GM12878 (cell line): ENCODE measurements around the gene HTT-AS. TPM values are rescaled to one million over a fixed set of nuclear protein-coding genes. Genes with fewer than 3 reads are reported as not detected.
A peak's percentile ranks its signal among the peaks of the same experiment; 100 is the strongest.

Source experiments
- HDGF ChIP-seq: fragments of 450-650 bp; IDR thresholded peaks from 2 replicates; pipeline ENCODE4 v1.6.1; 2016; ENCODE audit warnings: antibody characterized with exemption
- MEF2A ChIP-seq: IDR thresholded peaks from 2 replicates; pipeline ENCODE4 v1.6.1; 2011; ENCODE audit warnings: low read depth, mild to moderate bottlenecking, low read length, moderate library complexity; ENCODE audit not compliant: insufficient read depth
- MTA3 ChIP-seq: IDR thresholded peaks from 2 replicates; pipeline ENCODE4 v1.6.1; 2012; ENCODE audit warnings: low read length, inconsistent platforms, borderline replicate concordance
- NFYA ChIP-seq: IDR thresholded peaks from 2 replicates; pipeline ENCODE4 v1.6.1; 2011; ENCODE audit warnings: low read depth, mild to moderate bottlenecking, low read length, improper control_type of control experiment, borderline replicate concordance
- PAX5 ChIP-seq: IDR thresholded peaks from 2 replicates; pipeline ENCODE4 v1.6.1; 2011; ENCODE audit warnings: low read depth, low read length, borderline replicate concordance
- RCOR1 ChIP-seq: conservative IDR thresholded peaks from 2 replicates; pipeline ENCODE4 v1.6.1; 2012; ENCODE audit warnings: low read depth, low read length, improper control_type of control experiment
- SRF ChIP-seq, 2 experiments: IDR thresholded peaks; 2 replicates each; pipeline ENCODE4 v1.6.1; 2011; ENCODE audit warnings: low read depth in 2 of 2, low read length in 2 of 2, mild to moderate bottlenecking in 1 of 2, moderate library complexity in 1 of 2
- TARDBP ChIP-seq: IDR thresholded peaks from 2 replicates; pipeline ENCODE4 v1.6.1; 2016; ENCODE audit warnings: borderline replicate concordance
- TCF12 ChIP-seq: IDR thresholded peaks from 2 replicates; pipeline ENCODE4 v1.6.1; 2011; ENCODE audit warnings: low read depth, mild to moderate bottlenecking, low read length
- YY1 ChIP-seq: IDR thresholded peaks from 2 replicates; pipeline ENCODE4 v1.6.1; 2011; ENCODE audit warnings: low read depth, mild to moderate bottlenecking, low read length
- ZSCAN29 ChIP-seq: fragments of 450-650 bp; IDR thresholded peaks from 2 replicates; pipeline ENCODE4 v1.6.1; 2017; ENCODE audit warnings: mild to moderate bottlenecking, moderate library complexity
- polyA plus RNA-seq, 11 experiments: library from polyadenylated mRNA; depleted of rRNA in 4 of 11; unstranded in 6 of 11; stranded (reverse) in 5 of 11; fragments of >200 nt; fragmentation: Nextera tagmentation in 4 of 11; fragmentation: Illumina TruSeq in 1 of 11; extraction: Ambion mirVana in 4 of 11; extraction: Trizol in 1 of 11; gene quantifications; 1 replicate in 1 of 11; 2 replicates in 10 of 11; pipeline versions ENCODE4 v1.2.1 to v1.2.3, GENCODE V29; 2011 to 2016; ENCODE audit warnings: inconsistent platforms in 2 of 11, missing spikeins in 2 of 11, low read depth in 1 of 11
- total RNA-seq, 4 experiments: library from RNA; depleted of rRNA in 3 of 4; stranded (reverse); fragments of >200 nt in 3 of 4; fragmentation: Illumina TruSeq in 1 of 4; extraction: Trizol in 1 of 4; gene quantifications; 2 replicates each; pipeline versions ENCODE4 v1.2.1 to v1.2.3, GENCODE V29; 2013 to 2021
- TF ChIP-seq, protein P1 (sequence below): fragments of 450-650 bp; formaldehyde crosslinking; IDR thresholded peaks from 2 replicates; pipeline ENCODE4 v1.5.0; 2022; ENCODE audit warnings: mild to moderate bottlenecking, missing genetic modification characterization
- TF ChIP-seq, protein P2 (sequence below): IDR thresholded peaks from 2 replicates; pipeline ENCODE4 v1.6.1; 2012; ENCODE audit warnings: low read depth, low read length, improper control_type of control experiment
- TF ChIP-seq, protein P3 (sequence below): fragments of 450-650 bp; IDR thresholded peaks from 2 replicates; pipeline ENCODE4 v1.6.1; 2014; ENCODE audit warnings: mild to moderate bottlenecking
- TF ChIP-seq, protein P4 (sequence below): IDR thresholded peaks from 2 replicates; pipeline ENCODE4 v1.6.1; 2012; ENCODE audit warnings: improper control_type of control experiment, low read depth, low read length; ENCODE audit not compliant: insufficient replicate concordance
- TF ChIP-seq, protein P5 (sequence below): fragments of 450-650 bp; formaldehyde crosslinking; IDR thresholded peaks from 2 replicates; pipeline ENCODE4 v1.4.0; 2020; ENCODE audit warnings: mild to moderate bottlenecking, moderate library complexity

HTT-AS gene
- total and polyA plus RNA-seq, 10 of the 15 experiments (the other 5 are each of a cell fraction or from before 2014, with no cell fraction given) = not detected

DNA sequence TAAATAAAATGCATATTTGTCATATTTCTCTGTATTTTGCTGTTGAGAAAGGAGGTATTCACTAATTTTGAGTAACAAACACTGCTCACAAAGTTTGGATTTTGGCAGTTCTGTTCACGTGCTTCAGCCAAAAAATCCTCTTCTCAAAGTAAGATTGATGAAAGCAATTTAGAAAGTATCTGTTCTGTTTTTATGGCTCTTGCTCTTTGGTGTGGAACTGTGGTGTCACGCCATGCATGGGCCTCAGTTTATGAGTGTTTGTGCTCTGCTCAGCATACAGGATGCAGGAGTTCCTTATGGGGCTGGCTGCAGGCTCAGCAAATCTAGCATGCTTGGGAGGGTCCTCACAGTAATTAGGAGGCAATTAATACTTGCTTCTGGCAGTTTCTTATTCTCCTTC lies 3.5 kb upstream of the HTT-AS start (continued):
- TF ChIP-seq, protein P1, sequence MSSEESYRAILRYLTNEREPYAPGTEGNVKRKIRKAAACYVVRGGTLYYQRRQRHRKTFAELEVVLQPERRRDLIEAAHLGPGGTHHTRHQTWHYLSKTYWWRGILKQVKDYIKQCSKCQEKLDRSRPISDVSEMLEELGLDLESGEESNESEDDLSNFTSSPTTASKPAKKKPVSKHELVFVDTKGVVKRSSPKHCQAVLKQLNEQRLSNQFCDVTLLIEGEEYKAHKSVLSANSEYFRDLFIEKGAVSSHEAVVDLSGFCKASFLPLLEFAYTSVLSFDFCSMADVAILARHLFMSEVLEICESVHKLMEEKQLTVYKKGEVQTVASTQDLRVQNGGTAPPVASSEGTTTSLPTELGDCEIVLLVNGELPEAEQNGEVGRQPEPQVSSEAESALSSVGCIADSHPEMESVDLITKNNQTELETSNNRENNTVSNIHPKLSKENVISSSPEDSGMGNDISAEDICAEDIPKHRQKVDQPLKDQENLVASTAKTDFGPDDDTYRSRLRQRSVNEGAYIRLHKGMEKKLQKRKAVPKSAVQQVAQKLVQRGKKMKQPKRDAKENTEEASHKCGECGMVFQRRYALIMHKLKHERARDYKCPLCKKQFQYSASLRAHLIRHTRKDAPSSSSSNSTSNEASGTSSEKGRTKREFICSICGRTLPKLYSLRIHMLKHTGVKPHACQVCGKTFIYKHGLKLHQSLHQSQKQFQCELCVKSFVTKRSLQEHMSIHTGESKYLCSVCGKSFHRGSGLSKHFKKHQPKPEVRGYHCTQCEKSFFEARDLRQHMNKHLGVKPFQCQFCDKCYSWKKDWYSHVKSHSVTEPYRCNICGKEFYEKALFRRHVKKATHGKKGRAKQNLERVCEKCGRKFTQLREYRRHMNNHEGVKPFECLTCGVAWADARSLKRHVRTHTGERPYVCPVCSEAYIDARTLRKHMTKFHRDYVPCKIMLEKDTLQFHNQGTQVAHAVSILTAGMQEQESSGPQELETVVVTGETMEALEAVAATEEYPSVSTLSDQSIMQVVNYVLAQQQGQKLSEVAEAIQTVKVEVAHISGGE (CRISPR knock-in tag) = no peak
- TF ChIP-seq YY1 (peak; percentile 45; the same call in 1 of the 2 replicates), MTA3 (no peak), RCOR1 (no peak), MEF2A (0 out of 2 replicates have a peak, but pooled peaks have one; percentile 57), ZSCAN29 (no peak), NFYA (no peak), PAX5 (peak; percentile 96), SRF (IDR thresholded peaks at IDR 0.05; ENCODE audit: low read depth in 2 of 2, low read length in 2 of 2) (0 out of 4 replicates have a peak, but pooled peaks of 1 of the 2 experiments have one; percentile 58), TARDBP (no peak), TCF12 (peak; percentile 79), HDGF (no peak)
- TF ChIP-seq, protein P2, sequence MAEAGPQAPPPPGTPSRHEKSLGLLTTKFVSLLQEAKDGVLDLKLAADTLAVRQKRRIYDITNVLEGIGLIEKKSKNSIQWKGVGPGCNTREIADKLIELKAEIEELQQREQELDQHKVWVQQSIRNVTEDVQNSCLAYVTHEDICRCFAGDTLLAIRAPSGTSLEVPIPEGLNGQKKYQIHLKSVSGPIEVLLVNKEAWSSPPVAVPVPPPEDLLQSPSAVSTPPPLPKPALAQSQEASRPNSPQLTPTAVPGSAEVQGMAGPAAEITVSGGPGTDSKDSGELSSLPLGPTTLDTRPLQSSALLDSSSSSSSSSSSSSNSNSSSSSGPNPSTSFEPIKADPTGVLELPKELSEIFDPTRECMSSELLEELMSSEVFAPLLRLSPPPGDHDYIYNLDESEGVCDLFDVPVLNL = no peak
- TF ChIP-seq, protein P3, sequence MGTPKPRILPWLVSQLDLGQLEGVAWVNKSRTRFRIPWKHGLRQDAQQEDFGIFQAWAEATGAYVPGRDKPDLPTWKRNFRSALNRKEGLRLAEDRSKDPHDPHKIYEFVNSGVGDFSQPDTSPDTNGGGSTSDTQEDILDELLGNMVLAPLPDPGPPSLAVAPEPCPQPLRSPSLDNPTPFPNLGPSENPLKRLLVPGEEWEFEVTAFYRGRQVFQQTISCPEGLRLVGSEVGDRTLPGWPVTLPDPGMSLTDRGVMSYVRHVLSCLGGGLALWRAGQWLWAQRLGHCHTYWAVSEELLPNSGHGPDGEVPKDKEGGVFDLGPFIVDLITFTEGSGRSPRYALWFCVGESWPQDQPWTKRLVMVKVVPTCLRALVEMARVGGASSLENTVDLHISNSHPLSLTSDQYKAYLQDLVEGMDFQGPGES = no peak
- TF ChIP-seq, protein P4, sequence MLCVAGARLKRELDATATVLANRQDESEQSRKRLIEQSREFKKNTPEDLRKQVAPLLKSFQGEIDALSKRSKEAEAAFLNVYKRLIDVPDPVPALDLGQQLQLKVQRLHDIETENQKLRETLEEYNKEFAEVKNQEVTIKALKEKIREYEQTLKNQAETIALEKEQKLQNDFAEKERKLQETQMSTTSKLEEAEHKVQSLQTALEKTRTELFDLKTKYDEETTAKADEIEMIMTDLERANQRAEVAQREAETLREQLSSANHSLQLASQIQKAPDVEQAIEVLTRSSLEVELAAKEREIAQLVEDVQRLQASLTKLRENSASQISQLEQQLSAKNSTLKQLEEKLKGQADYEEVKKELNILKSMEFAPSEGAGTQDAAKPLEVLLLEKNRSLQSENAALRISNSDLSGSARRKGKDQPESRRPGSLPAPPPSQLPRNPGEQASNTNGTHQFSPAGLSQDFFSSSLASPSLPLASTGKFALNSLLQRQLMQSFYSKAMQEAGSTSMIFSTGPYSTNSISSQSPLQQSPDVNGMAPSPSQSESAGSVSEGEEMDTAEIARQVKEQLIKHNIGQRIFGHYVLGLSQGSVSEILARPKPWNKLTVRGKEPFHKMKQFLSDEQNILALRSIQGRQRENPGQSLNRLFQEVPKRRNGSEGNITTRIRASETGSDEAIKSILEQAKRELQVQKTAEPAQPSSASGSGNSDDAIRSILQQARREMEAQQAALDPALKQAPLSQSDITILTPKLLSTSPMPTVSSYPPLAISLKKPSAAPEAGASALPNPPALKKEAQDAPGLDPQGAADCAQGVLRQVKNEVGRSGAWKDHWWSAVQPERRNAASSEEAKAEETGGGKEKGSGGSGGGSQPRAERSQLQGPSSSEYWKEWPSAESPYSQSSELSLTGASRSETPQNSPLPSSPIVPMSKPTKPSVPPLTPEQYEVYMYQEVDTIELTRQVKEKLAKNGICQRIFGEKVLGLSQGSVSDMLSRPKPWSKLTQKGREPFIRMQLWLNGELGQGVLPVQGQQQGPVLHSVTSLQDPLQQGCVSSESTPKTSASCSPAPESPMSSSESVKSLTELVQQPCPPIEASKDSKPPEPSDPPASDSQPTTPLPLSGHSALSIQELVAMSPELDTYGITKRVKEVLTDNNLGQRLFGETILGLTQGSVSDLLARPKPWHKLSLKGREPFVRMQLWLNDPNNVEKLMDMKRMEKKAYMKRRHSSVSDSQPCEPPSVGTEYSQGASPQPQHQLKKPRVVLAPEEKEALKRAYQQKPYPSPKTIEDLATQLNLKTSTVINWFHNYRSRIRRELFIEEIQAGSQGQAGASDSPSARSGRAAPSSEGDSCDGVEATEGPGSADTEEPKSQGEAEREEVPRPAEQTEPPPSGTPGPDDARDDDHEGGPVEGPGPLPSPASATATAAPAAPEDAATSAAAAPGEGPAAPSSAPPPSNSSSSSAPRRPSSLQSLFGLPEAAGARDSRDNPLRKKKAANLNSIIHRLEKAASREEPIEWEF = no peak
- TF ChIP-seq, protein P5, sequence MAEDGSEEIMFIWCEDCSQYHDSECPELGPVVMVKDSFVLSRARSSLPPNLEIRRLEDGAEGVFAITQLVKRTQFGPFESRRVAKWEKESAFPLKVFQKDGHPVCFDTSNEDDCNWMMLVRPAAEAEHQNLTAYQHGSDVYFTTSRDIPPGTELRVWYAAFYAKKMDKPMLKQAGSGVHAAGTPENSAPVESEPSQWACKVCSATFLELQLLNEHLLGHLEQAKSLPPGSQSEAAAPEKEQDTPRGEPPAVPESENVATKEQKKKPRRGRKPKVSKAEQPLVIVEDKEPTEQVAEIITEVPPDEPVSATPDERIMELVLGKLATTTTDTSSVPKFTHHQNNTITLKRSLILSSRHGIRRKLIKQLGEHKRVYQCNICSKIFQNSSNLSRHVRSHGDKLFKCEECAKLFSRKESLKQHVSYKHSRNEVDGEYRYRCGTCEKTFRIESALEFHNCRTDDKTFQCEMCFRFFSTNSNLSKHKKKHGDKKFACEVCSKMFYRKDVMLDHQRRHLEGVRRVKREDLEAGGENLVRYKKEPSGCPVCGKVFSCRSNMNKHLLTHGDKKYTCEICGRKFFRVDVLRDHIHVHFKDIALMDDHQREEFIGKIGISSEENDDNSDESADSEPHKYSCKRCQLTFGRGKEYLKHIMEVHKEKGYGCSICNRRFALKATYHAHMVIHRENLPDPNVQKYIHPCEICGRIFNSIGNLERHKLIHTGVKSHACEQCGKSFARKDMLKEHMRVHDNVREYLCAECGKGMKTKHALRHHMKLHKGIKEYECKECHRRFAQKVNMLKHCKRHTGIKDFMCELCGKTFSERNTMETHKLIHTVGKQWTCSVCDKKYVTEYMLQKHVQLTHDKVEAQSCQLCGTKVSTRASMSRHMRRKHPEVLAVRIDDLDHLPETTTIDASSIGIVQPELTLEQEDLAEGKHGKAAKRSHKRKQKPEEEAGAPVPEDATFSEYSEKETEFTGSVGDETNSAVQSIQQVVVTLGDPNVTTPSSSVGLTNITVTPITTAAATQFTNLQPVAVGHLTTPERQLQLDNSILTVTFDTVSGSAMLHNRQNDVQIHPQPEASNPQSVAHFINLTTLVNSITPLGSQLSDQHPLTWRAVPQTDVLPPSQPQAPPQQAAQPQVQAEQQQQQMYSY = no peak
